Right lobe of liver (tissue), 6 donors: ENCODE measurements around the gene CLSTN1. TPM values are rescaled to one million over a fixed set of nuclear protein-coding genes. Genes with fewer than 3 reads are reported as not detected.

Experiments used
- ATAC-seq, 4 donors: fragments of 200-7000 bp; cut with Tn5 transposase; one replicate each; pipeline ENCODE4 v1.9.1; 2020; ENCODE audit warnings: mild to moderate bottlenecking in 4 of 4, moderate library complexity in 4 of 4
- DNase-seq, 3 donors: peaks; one replicate each; pipeline ENCODE4 v3.0.0-alpha.2; 2020
- H3K27ac ChIP-seq, 3 donors: fragments of 200-600 bp; one replicate each; pipeline ENCODE4 v1.8.0; 2022
- H3K27me3 ChIP-seq, 2 donors: fragments of 200-600 bp; one replicate each; pipeline ENCODE4 v1.8.0; 2022
- H3K36me3 ChIP-seq, 4 donors: fragments of 200-600 bp; sonication (generic) in 1 of 4; one replicate each; pipeline versions ENCODE4 v1.5.1 to v1.8.0; 2017 to 2022; ENCODE audit warnings: control low read depth in 1 of 4
- H3K4me1 ChIP-seq, 4 donors: fragments of 200-600 bp; sonication (generic) in 1 of 4; one replicate each; pipeline versions ENCODE4 v1.5.1 to v1.8.0; 2017 to 2022; ENCODE audit warnings: control low read depth in 1 of 4
- H3K4me3 ChIP-seq, 3 donors: fragments of 200-600 bp; one replicate each; pipeline ENCODE4 v1.8.0; 2022
- H3K9me3 ChIP-seq, 4 donors: fragments of 200-600 bp; sonication (generic) in 1 of 4; one replicate each; pipeline versions ENCODE4 v1.5.1 to v1.8.0; 2017 to 2022; ENCODE audit warnings: control low read depth in 1 of 4
- POLR2A ChIP-seq: fragments of 450-650 bp; IDR thresholded peaks from one replicate; pipeline ENCODE4 v1.6.1; 2017; ENCODE audit warnings: antibody characterized with exemption, mild to moderate bottlenecking
- WGBS: methylation state at CpG from one replicate; pipeline ENCODE4 v1.1.6; 2018; ENCODE audit warnings: low coverage, low lambda C conversion rate; ENCODE audit not compliant: insufficient coverage; ENCODE audit errors: missing lambda C conversion rate; 5-methylcytosine and 5-hydroxymethylcytosine counted together
- intact Hi-C, 2 donors: fragments of 100-400 bp; cut with DNase I; formaldehyde crosslinking; loops; one replicate each; pipeline versions ENCODE4 v1.11.2 to v1.14.1; 2022
- total RNA-seq, 6 experiments: library from RNA; depleted of rRNA in 2 of 6; stranded (reverse); fragments of >200 nt in 2 of 6; fragmentation: NEBNext Ultra II Directional in 3 of 6; extraction: Animal tissue kit (Norgen Biotek cat#: 25700) in 3 of 6; gene quantifications; one replicate each; pipeline versions ENCODE4 v1.1.0 to v1.2.4, GENCODE V29; 2016 to 2023
- TF ChIP-seq, protein P1 (sequence below), 4 donors: fragments of 200-600 bp in 3 of 4; fragments of 450-650 bp in 1 of 4; IDR thresholded peaks; one replicate each; pipeline versions ENCODE4 v1.5.1 to v1.8.0; 2016 to 2022; ENCODE audit warnings: antibody characterized with exemption in 4 of 4, mild to moderate bottlenecking in 2 of 4
- donor health status: DM: no; HTN: yes; CAD: no.
- donor health status: DM: no; HTN: no; CAD: no.
- donor health status: DM: no; HTN: no; CAD: no.
- donor health status: DM: no; HTN: yes; CAD: no.
- donor health status: DM: no; HTN: yes; CAD: no.

CLSTN1 gene
- total RNA-seq, 6 experiments from 2014 or later: 4.4 to 9.9 (median 8.3) TPM

DNA sequence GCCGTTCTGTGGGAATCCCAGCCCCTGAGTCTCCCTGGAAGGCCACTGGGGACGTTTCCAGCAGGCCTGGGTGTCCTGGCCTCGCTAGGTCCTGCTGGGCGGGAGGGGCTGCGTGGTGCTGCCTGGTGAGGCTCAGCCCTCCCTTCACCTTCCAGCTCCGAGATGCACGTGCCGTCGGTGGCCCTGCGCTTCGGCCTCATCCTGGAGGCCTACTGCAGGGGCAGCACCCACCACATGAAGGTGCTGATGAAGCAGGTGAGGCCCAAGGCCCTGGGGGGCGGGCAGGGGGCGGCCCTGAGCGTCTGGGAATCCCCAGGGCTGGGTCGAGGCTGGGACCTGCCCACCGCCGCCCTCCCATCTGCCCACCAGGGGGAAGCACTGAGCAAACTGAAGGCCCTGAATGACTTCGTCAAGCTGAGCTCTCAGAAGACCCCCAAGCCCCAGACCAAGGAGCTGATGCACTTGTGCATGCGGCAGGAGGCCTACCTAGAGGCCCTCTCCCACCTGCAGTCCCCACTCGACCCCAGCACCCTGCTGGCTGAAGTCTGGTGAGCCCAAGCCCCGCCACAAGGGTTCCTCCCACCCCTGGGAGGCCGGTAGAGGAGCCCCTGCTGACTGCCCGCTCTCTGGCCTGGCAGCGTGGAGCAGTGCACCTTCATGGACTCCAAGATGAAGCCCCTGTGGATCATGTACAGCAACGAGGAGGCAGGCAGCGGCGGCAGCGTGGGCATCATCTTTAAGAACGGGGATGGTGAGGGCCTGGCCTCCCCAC, 102.0 kb downstream of the CLSTN1 start:
- no peaks in the 10 kb centered on the region for H3K9me3 ChIP-seq
- peaks cover 0 to 5% (median 0%) of the 10 kb centered on the region in 4 donors for H3K36me3 ChIP-seq
- DNase-seq (no peak), ATAC-seq (peak in 1 of 4 donors; percentile 13)
- H3K4me1 ChIP-seq: no peaks in the 10 kb centered on the region
- no peak overlapping the region for H3K27ac ChIP-seq
- WGBS: 89% methylated on average over 5 of the region's 29 CpGs
- intact Hi-C loops: no loop called here
- TF ChIP-seq POLR2A: no peak
- TF ChIP-seq, protein P1, sequence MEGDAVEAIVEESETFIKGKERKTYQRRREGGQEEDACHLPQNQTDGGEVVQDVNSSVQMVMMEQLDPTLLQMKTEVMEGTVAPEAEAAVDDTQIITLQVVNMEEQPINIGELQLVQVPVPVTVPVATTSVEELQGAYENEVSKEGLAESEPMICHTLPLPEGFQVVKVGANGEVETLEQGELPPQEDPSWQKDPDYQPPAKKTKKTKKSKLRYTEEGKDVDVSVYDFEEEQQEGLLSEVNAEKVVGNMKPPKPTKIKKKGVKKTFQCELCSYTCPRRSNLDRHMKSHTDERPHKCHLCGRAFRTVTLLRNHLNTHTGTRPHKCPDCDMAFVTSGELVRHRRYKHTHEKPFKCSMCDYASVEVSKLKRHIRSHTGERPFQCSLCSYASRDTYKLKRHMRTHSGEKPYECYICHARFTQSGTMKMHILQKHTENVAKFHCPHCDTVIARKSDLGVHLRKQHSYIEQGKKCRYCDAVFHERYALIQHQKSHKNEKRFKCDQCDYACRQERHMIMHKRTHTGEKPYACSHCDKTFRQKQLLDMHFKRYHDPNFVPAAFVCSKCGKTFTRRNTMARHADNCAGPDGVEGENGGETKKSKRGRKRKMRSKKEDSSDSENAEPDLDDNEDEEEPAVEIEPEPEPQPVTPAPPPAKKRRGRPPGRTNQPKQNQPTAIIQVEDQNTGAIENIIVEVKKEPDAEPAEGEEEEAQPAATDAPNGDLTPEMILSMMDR (IDR thresholded peaks at IDR 0.05): peak; percentile 24 to 50 (median 44)
- no peak overlapping the region for H3K4me3 ChIP-seq
- no peaks in the 10 kb centered on the region for H3K27me3 ChIP-seq

DNA sequence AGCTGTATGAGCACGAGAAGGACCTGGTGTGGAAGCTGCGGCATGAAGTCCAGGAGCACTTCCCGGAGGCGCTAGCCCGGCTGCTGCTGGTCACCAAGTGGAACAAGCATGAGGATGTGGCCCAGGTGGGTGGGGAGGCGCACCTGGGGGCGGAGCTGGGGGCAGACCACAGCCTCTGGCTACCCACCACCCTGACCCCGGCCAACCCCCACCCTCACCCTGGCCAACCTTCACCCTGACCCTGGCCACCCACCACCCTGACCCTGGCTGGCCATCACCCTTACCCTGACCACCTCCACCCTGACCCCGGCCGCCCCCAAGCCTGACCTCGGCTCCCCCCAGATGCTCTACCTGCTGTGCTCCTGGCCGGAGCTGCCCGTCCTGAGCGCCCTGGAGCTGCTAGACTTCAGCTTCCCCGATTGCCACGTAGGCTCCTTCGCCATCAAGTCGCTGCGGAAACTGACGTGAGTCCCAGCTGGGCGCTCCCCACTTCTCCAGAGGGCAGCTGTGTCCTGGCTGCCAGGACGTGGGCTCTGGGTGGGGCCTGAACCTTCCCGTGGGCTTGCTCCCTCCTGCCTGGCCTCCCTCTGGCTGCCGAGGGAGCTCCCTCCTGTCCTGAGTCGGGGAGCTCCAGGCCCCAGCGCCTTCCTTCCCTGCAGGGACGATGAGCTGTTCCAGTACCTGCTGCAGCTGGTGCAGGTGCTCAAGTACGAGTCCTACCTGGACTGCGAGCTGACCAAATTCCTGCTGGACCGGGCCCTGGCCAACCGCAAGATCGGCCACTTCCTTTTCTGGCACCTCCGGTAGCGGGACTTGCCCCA, 102.8 kb downstream of the CLSTN1 start:
- H3K36me3 ChIP-seq: peaks cover 0 to 5% (median 0%) of the 10 kb centered on the region in 4 donors
- ATAC-seq (no peak), DNase-seq (no peak)
- H3K4me1 ChIP-seq: no peaks in the 10 kb centered on the region
- no peaks in the 10 kb centered on the region for H3K9me3 ChIP-seq
- H3K4me3 ChIP-seq: no peak overlapping the region
- no peak overlapping the region for H3K27ac ChIP-seq
- TF ChIP-seq POLR2A: no peak
- TF ChIP-seq, protein P1 (IDR thresholded peaks at IDR 0.05): no peak
- intact Hi-C loops: no loop called here
- WGBS: 100% methylated on average over 2 of the region's 34 CpGs
- H3K27me3 ChIP-seq: no peaks in the 10 kb centered on the region

DNA sequence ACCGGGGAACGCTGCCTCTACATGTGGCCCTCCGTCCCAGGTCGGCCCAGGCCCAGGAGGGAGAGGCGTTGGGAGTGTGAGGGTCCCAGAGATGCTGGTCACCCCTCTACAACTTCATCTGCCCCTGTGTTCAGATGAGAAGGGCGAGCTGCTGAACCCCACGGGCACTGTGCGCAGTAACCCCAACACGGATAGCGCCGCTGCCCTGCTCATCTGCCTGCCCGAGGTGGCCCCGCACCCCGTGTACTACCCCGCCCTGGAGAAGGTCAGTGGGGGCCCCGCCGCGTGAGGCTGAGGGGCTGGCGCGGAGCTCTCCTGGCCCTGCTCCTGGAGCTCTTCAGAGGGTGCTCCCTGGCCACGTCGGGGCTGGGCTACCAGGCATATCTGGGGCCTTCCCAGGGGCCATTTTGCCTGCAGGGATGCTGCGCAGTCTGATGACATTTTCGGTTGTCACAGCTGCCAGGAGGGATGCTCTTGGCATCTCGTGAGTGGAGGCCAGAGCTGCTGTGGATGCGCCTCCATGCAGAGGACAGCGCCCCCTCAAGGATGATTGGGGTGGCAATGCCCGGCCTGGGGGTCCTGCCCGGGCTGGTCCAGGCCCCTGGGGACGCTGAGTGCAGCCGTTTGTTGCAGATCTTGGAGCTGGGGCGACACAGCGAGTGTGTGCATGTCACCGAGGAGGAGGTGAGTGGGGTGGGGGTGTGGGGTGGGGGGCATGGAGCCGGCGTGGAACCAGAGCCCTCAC, 103.6 kb downstream of the CLSTN1 start:
- DNase-seq (no peak), ATAC-seq (no peak)
- Histone ChIP-seq H3K9me3 (no peaks in the 10 kb centered on the region), H3K27ac (no peak overlapping the region), H3K4me3 (no peak overlapping the region), H3K27me3 (no peaks in the 10 kb centered on the region), H3K36me3 (peaks cover 0 to 5% (median 0%) of the 10 kb centered on the region in 4 donors), H3K4me1 (no peaks in the 10 kb centered on the region)
- 67% methylated on average over 3 of the region's 36 CpGs for WGBS
- intact Hi-C loops: no loop called here
- TF ChIP-seq, protein P1 (IDR thresholded peaks at IDR 0.05): no peak
- no peak for TF ChIP-seq POLR2A

DNA sequence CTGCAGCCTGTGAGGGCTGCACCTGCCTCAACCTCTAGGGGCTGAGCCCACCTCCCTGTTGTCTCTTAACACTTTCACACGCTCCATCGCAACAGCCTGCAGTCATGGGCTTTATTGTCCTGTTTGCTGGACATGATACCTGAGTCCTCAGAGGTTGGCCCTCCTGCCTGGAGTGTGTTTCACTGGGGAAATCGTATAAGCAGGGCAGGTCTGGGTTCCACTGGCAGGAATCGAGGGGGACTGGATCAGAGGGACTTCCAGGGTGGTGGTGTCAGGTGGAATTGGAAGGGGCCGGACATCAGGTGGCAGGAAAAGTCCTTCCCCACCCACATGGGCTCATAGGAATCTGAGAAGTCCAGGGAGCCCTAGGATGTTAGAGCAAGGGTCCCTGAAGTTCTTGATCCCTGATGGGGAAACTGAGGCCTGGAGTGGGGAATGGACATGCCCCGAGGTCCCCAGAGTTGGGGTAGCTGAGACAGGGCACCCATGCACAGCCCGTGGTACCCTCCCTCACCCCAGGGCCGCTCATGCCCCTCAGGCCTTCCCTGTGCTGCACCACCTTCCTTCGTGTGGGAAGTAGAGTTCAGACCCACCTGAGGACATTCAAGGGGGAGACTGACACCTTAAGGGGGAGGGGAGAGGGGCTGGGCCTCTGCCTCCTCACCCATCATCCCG, 105.6 kb downstream of the CLSTN1 start:
- H3K4me3 ChIP-seq: no peak overlapping the region
- no peak overlapping the region for H3K27ac ChIP-seq
- WGBS: 47% methylated on average over 4 of the region's 10 CpGs
- no peaks in the 10 kb centered on the region for H3K9me3 ChIP-seq
- no peaks in the 10 kb centered on the region for H3K27me3 ChIP-seq
- ATAC-seq (no peak), DNase-seq (no peak)
- H3K36me3 ChIP-seq: peaks cover 0 to 5% (median 0%) of the 10 kb centered on the region in 4 donors
- intact Hi-C loops: no loop called here
- TF ChIP-seq, protein P1 (IDR thresholded peaks at IDR 0.05): no peak
- no peak for TF ChIP-seq POLR2A
- no peaks in the 10 kb centered on the region for H3K4me1 ChIP-seq
